BJ (cell line): ENCODE data around the gene OR10A3. TPM values are rescaled to one million over a fixed set of nuclear protein-coding genes. Genes with fewer than 3 reads are reported as not detected.

Experiments
- CTCF ChIA-PET: fragments of 350-600 bp; formaldehyde crosslinking; extraction: SDS; loops from one replicate; lab custom pipeline; 2021; ENCODE audit warnings: antibody characterized with exemption, inconsistent platforms; lab: Yijun Ruan, JAX
- POLR2A ChIA-PET: fragments of 300-600 bp; sonication (Branson Sonifier 250); formaldehyde crosslinking; extraction: SDS; loops from one replicate; lab custom pipeline; 2021; ENCODE audit warnings: antibody characterized with exemption; lab: Charles Lee
- DNase-seq: peaks from one replicate; pipeline ENCODE4 v3.0.0-alpha.2; 2011; ENCODE audit warnings: low read depth
- H3K27me3 ChIP-seq: 2 replicates; pipeline ENCODE4 v1.6.0; 2011; ENCODE audit warnings: low read length; ENCODE audit not compliant: control insufficient read depth, insufficient read depth
- H3K36me3 ChIP-seq: 2 replicates; pipeline ENCODE4 v1.5.1; 2011; ENCODE audit warnings: low read length; ENCODE audit not compliant: control insufficient read depth, insufficient read depth
- H3K4me3 ChIP-seq: 2 replicates; pipeline ENCODE4 v1.5.1; 2011; ENCODE audit warnings: low read depth, mild to moderate bottlenecking, control low read depth, low read length
- CTCF ChIP-seq: IDR thresholded peaks from 2 replicates; pipeline ENCODE4 v1.5.1; 2011; ENCODE audit warnings: low read depth, mild to moderate bottlenecking, control low read depth, inconsistent platforms, low read length, moderate library complexity; ENCODE audit not compliant: insufficient read depth
- polyA plus RNA-seq: library from polyadenylated mRNA; depleted of rRNA; stranded (reverse); fragments of >200 nt; gene quantifications from 2 replicates; pipeline ENCODE4 v1.2.3, GENCODE V29; 2011

The OR10A3 gene
- polyA plus RNA-seq, 1 experiment: 0.07 TPM

- no peak for TF ChIP-seq CTCF
- ChIA-PET POLR2A (no interaction called here), CTCF (no interaction called here)
- no peak for DNase-seq
- Histone ChIP-seq H3K27me3 (no peaks in the 10 kb centered on the region), H3K4me3 (no peak overlapping the region), H3K36me3 (no peaks in the 10 kb centered on the region)
These were observed 25.6 kb upstream of the OR10A3 start for GRCh38 chr11:7967097-7967496.

- Histone ChIP-seq H3K4me3 (no peak within 1 kb of the TSS), H3K27me3 (no peaks in the 10 kb centered on the region), H3K36me3 (no peaks in the 10 kb centered on the region)
- ChIA-PET POLR2A (interaction anchor here (0.9 to 1.3 kb wide), 4 partner anchors 9 to 72 kb away, joined by 3 to 7 read pairs (median 4); partner anchors contain the start of gene EIF3F), CTCF (interaction anchor here (0.6 to 4.4 kb wide), 4 partner anchors 12 to 373 kb away, joined by 3 to 16 read pairs (median 3); partner anchors contain the start of gene EIF3F)
- peak; percentile 86 for DNase-seq
- TF ChIP-seq CTCF: no peak
These were observed 23.9 kb upstream of the OR10A3 start, which contains the start of gene NLRP10 for GRCh38 chr11:7965386-7965785. TSS of gene NLRP10 (minus strand) at chr11:7965447. CDS start at chr11:7963495, 1,952 bp downstream.

GRCh38 chr11:7964873-7965272, 23.4 kb upstream of the OR10A3 start:
- Histone ChIP-seq H3K36me3 (no peaks in the 10 kb centered on the region), H3K27me3 (no peaks in the 10 kb centered on the region), H3K4me3 (no peak overlapping the region)
- DNase-seq: no peak
- CTCF ChIA-PET: interaction anchor here (0.8 to 4.4 kb wide), 3 partner anchors 12 to 72 kb away, joined by 3 to 16 read pairs (median 3); partner anchors contain the start of gene EIF3F
- POLR2A ChIA-PET: interaction anchor here (0.9 to 1.3 kb wide), 4 partner anchors 10 to 72 kb away, joined by 3 to 7 read pairs (median 4); partner anchors contain the start of gene EIF3F
- no peak for TF ChIP-seq CTCF

GRCh38 chr11:7964261-7964660, 22.8 kb upstream of the OR10A3 start:
- ChIA-PET CTCF (interaction anchor here (4.4 kb wide), 1 partner anchor 22 kb away, joined by 16 read pairs; the partner anchor contains the start of gene EIF3F), POLR2A (interaction anchor here (1.0 to 1.3 kb wide), 2 partner anchors 10 to 71 kb away, joined by 3 to 5 read pairs; no protein-coding TSS in a partner anchor)
- no peaks in the 10 kb centered on the region for H3K27me3 ChIP-seq
- no peak overlapping the region for H3K4me3 ChIP-seq
- DNase-seq: no peak
- H3K36me3 ChIP-seq: no peaks in the 10 kb centered on the region
- TF ChIP-seq CTCF: no peak

GRCh38 chr11:7955191-7955590, 13.7 kb upstream of the OR10A3 start:
- ChIA-PET POLR2A (no interaction called here), CTCF (no interaction called here)
- Histone ChIP-seq H3K36me3 (no peaks in the 10 kb centered on the region), H3K27me3 (no peaks in the 10 kb centered on the region), H3K4me3 (no peak overlapping the region)
- TF ChIP-seq CTCF: no peak
- DNase-seq: no peak
